ENCODE data around the gene APOL1. TPM values are rescaled to one million over a fixed set of nuclear protein-coding genes. Genes with fewer than 3 reads are reported as not detected.
A peak's percentile ranks its signal among the peaks of the same experiment; 100 is the strongest.
"Not testable (repeated sequence)": the region's sequence is repeated elsewhere in the genome, so short reads cannot be mapped to it uniquely, and the experiment has no call there.

The APOL1 gene
- total and polyA plus RNA-seq, 9 donors: 2.3 to 6.7 (median 4.0) TPM

DNA sequence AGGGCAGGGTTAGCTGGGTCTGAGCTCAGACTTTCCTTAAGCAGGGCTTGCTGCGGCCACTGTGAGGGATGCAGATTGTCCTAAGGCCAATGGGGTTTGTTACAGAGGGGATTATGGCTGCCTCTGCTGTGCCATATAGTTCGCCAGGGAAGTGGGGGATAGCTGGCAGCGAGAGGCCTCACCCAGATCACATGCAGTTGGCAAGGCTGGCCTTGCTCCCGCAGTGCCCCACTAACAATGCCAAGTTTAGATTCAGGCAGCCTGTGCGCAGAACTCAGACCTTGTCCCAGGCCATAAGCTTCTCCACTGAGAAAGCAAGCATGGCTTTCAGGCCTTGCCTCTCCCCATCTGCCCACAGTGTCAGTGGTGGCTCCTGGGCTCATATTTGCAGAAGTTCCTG lies 8.9 kb upstream of the APOL1 start:
- H3K4me1 ChIP-seq (ENCODE audit: control insufficient read depth, insufficient read depth, low read length): peaks cover 31% of the 10 kb centered on the region
- H3K36me3 ChIP-seq (ENCODE audit: control insufficient read depth, insufficient read depth, low read length): no peaks in the 10 kb centered on the region
- H3K9me3 ChIP-seq (replicated peaks; ENCODE audit: control insufficient read depth, low read depth, low read length): peaks cover 5% of the 10 kb centered on the region
- H3K27ac ChIP-seq (ENCODE audit: low read length): peak overlapping the region; percentile 80
- DNase-seq: peak; percentile 55
- 74% methylated on average over 5 of the region's 5 CpGs for WGBS (ENCODE audit: insufficient coverage)
- no peaks in the 10 kb centered on the region for H3K27me3 ChIP-seq (ENCODE audit: control insufficient read depth, insufficient read depth, low read length)
- no peak overlapping the region for H3K4me3 ChIP-seq (ENCODE audit: low read length)

- Histone ChIP-seq H3K27ac (ENCODE audit: low read length) (peak overlapping the region; percentile 80), H3K36me3 (ENCODE audit: control insufficient read depth, insufficient read depth, low read length) (no peaks in the 10 kb centered on the region), H3K27me3 (ENCODE audit: control insufficient read depth, insufficient read depth, low read length) (no peaks in the 10 kb centered on the region), H3K4me3 (ENCODE audit: low read length) (no peak overlapping the region), H3K9me3 (replicated peaks; ENCODE audit: control insufficient read depth, low read depth, low read length) (peaks cover 7% of the 10 kb centered on the region), H3K4me1 (ENCODE audit: control insufficient read depth, insufficient read depth, low read length) (peaks cover 27% of the 10 kb centered on the region)
- peak; percentile 72 for DNase-seq
- WGBS (ENCODE audit: insufficient coverage): 58% methylated on average over 3 of the region's 5 CpGs
Measured at GRCh38 chr22:36244522-36245391, 8.2 kb upstream of the APOL1 start.

GRCh38 chr22:36245805-36246356 lies 7.1 kb upstream of the APOL1 start:
- Histone ChIP-seq H3K36me3 (ENCODE audit: control insufficient read depth, insufficient read depth, low read length) (no peaks in the 10 kb centered on the region), H3K27me3 (ENCODE audit: control insufficient read depth, insufficient read depth, low read length) (no peaks in the 10 kb centered on the region), H3K4me3 (ENCODE audit: low read length) (no peak overlapping the region), H3K9me3 (replicated peaks; ENCODE audit: control insufficient read depth, low read depth, low read length) (peaks cover 7% of the 10 kb centered on the region), H3K27ac (ENCODE audit: low read length) (no peak overlapping the region), H3K4me1 (ENCODE audit: control insufficient read depth, insufficient read depth, low read length) (peaks cover 24% of the 10 kb centered on the region)
- 92% methylated on average over 2 of the region's 4 CpGs for WGBS (ENCODE audit: insufficient coverage)
- no peak for DNase-seq

DNA sequence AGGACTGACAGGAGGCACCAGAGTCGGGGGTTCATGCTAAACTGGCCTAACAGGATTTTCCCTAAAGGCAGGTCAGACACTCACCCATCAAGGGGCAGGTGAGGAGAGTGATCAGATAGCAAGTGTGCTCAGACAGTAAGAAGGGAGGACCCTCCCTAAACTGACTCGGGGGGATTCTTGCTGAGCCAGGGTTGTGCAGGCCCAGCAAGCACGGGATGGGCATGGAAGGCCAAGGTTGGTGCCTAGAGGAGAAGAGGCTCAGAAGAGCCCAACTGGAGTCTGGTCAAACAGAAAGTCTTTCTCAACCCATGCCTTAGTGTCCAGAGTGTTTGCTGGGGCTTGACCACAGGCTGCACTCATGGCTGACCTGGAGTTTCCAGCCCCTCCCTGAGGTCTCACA lies 6.2 kb upstream of the APOL1 start:
- DNase-seq: no peak
- Histone ChIP-seq H3K27me3 (ENCODE audit: control insufficient read depth, insufficient read depth, low read length) (no peaks in the 10 kb centered on the region), H3K4me3 (ENCODE audit: low read length) (no peak overlapping the region), H3K4me1 (ENCODE audit: control insufficient read depth, insufficient read depth, low read length) (peaks cover 24% of the 10 kb centered on the region), H3K9me3 (replicated peaks; ENCODE audit: control insufficient read depth, low read depth, low read length) (peaks cover 7% of the 10 kb centered on the region), H3K27ac (ENCODE audit: low read length) (no peak overlapping the region), H3K36me3 (ENCODE audit: control insufficient read depth, insufficient read depth, low read length) (no peaks in the 10 kb centered on the region)
- WGBS (ENCODE audit: insufficient coverage): 88% methylated on average over 2 of the region's 3 CpGs

DNA sequence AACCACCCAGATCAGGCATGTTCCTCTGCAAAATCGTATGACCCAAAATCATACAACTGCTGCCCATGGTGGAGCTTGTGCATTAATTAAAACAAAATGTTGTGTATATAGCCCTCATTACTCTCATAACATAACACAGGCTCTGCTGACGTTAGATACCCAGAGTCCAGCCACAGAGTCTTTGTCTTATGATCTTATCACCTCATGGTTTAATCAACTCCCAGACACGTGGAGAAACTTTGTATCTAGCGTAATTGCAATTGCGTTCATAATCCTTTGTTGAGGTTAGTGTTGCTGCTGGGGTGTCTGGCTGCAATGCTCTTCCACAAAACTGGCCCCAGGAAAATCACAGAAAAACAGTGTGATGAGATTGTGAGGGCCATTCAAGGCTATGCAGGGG lies 5.0 kb upstream of the APOL1 start:
- no peaks in the 10 kb centered on the region for H3K36me3 ChIP-seq (ENCODE audit: control insufficient read depth, insufficient read depth, low read length)
- H3K9me3 ChIP-seq (replicated peaks; ENCODE audit: control insufficient read depth, low read depth, low read length): peaks cover 7% of the 10 kb centered on the region
- H3K27ac ChIP-seq (ENCODE audit: low read length): no peak overlapping the region
- H3K27me3 ChIP-seq (ENCODE audit: control insufficient read depth, insufficient read depth, low read length): no peaks in the 10 kb centered on the region
- DNase-seq: no peak
- H3K4me1 ChIP-seq (ENCODE audit: control insufficient read depth, insufficient read depth, low read length): peaks cover 31% of the 10 kb centered on the region
- H3K4me3 ChIP-seq (ENCODE audit: low read length): no peak overlapping the region
- WGBS (ENCODE audit: insufficient coverage): no CpG with 5 or more reads among the region's 5 CpGs

GRCh38 chr22:36249160-36249559 lies 3.8 kb upstream of the APOL1 start:
- no peak for DNase-seq
- Histone ChIP-seq H3K27me3 (ENCODE audit: control insufficient read depth, insufficient read depth, low read length) (no peaks in the 10 kb centered on the region), H3K4me1 (ENCODE audit: control insufficient read depth, insufficient read depth, low read length) (peaks cover 33% of the 10 kb centered on the region), H3K27ac (ENCODE audit: low read length) (no peak overlapping the region), H3K36me3 (ENCODE audit: control insufficient read depth, insufficient read depth, low read length) (no peaks in the 10 kb centered on the region), H3K4me3 (ENCODE audit: low read length) (no peak overlapping the region), H3K9me3 (replicated peaks; ENCODE audit: control insufficient read depth, low read depth, low read length) (peaks cover 7% of the 10 kb centered on the region)
- WGBS (ENCODE audit: insufficient coverage): no CpG with 5 or more reads among the region's 2 CpGs

DNA sequence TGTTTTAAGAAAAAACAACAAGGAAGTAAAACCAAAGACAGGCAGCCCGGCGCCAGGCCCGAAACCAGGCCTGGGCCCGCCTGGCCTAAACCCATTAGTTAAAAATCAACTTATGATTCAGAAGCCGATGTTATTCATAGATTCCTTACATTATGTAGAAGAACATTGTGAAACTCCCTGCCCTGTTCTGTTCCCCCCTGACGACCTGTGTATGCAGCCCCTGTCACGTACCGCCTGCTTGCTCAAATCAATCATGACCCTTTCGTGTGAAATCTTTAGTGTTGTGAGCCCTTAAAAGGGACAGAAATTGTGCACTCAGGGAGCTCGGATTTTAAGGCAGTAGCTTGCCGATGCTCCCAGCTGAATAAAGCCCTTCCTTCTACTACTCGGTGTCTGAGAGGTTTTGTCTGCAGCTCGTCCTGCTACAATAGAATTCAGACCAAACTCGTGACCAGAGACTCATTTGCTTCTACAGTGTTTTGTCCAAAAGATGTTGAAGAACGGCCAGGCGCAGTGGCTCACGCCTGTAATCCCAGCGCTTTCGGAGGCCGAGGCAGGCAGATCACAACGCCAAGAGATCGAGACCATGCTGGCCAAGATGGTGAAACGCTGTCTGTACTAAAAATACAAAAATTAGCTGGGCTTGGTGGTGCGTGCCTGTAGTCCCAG lies 2.5 kb upstream of the APOL1 start:
- H3K4me3 ChIP-seq (ENCODE audit: low read length); H3K36me3 ChIP-seq (ENCODE audit: control insufficient read depth, insufficient read depth, low read length); DNase-seq; H3K27ac ChIP-seq (ENCODE audit: low read length); H3K9me3 ChIP-seq (replicated peaks; ENCODE audit: control insufficient read depth, low read depth, low read length); H3K27me3 ChIP-seq (ENCODE audit: control insufficient read depth, insufficient read depth, low read length): not testable (repeated sequence)
- 84% methylated on average over 21 of the region's 24 CpGs for WGBS (ENCODE audit: insufficient coverage)
- H3K4me1 ChIP-seq (ENCODE audit: control insufficient read depth, insufficient read depth, low read length): peaks cover 33% of the 10 kb centered on the region

GRCh38 chr22:36251979-36252608 lies 839 bp upstream of the APOL1 start:
- H3K27ac ChIP-seq (ENCODE audit: low read length); DNase-seq: not testable (repeated sequence)
- no CpG with 5 or more reads among the region's 7 CpGs for WGBS (ENCODE audit: insufficient coverage)

DNA sequence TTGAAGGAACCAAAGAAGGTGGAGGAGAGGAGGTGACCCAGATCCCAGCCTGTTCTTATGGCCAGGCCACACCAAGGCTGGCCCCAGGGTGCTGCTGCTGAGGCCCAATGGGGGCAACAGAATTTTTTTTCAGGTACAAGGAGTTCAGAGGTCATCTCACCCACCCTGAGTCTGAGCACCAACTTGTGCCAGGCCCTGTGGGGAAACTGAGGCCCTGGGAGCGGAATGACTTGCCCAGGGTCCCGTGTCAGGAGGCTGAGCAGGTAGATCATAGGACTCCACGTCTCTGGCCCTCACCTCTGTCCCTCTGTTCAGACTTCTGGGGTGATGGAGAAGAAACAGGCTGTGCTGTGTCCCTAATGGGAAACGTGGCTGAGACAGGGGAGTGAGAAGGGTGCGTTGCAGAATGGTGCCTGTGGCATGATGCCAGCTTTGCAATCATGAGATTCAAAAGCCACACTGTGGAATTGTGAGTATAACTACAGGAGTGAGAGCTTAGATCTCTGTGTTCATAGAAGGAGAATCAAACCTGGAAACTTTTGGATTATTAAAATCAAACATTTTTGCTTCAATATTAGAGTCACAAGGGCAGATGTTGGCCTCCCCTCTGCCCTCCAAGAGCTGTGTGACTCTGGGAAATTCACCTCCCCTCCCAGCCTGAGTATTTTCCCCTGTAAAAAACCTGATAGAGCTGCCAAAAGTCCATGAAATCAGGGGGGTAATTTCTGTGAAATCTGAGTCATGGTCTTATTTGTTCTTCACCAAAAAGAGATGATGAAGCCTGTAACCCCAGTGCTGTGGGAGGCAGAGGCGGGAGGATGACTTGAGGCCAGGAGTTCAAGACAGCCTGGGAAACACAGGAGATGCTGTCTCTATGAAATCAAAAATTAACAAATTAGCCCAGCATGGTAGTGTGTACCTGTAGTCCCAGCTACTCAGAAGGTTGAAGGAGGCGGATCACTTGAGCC lies 874 bp downstream of the APOL1 start:
- Histone ChIP-seq H3K4me1 (ENCODE audit: control insufficient read depth, insufficient read depth, low read length) (peaks cover 44% of the 10 kb centered on the region), H3K9me3 (replicated peaks; ENCODE audit: control insufficient read depth, low read depth, low read length) (peaks cover 2% of the 10 kb centered on the region), H3K27ac (ENCODE audit: low read length) (peak overlapping the region; percentile 91), H3K36me3 (ENCODE audit: control insufficient read depth, insufficient read depth, low read length) (no peaks in the 10 kb centered on the region), H3K4me3 (ENCODE audit: low read length) (peak overlapping the region; percentile 34), H3K27me3 (ENCODE audit: control insufficient read depth, insufficient read depth, low read length) (no peaks in the 10 kb centered on the region)
- WGBS (ENCODE audit: insufficient coverage): 62% methylated on average over 6 of the region's 7 CpGs
- DNase-seq: peak; percentile 46

More at GRCh38 chr22:36251979-36252608, 839 bp upstream of the APOL1 start:
- not testable (repeated sequence) for H3K27me3 ChIP-seq (ENCODE audit: control insufficient read depth, insufficient read depth, low read length); H3K36me3 ChIP-seq (ENCODE audit: control insufficient read depth, insufficient read depth, low read length); H3K4me3 ChIP-seq (ENCODE audit: low read length); H3K9me3 ChIP-seq (replicated peaks; ENCODE audit: control insufficient read depth, low read depth, low read length)
- H3K4me1 ChIP-seq (ENCODE audit: control insufficient read depth, insufficient read depth, low read length): peaks cover 32% of the 10 kb centered on the region
